ENCODE results near the gene ZNF32.
"Not testable (repeated sequence)": the region's sequence is repeated elsewhere in the genome, so short reads cannot be mapped to it uniquely, and the experiment has no call there.

DNA sequence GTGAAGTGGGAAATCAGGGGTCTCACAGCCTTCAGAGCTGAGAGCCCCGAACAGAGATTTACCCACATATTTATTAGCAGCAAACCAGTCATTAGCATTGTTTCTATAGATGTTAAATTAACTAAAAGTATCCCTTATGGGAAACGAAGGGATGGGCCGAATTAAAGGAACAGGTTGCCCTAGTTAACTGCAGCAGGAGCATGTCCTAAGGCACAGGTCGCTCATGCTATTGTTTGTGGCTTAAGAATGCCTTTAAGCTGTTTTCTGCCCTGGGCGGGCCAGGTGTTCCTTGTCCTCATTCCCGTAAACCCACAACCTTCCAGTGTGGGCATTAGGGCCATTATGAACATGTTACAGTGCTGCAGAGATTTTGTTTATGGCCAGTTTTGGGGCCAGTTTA is 47.1 kb downstream of the ZNF32 start:
- TF ChIP-seq, protein P1, sequence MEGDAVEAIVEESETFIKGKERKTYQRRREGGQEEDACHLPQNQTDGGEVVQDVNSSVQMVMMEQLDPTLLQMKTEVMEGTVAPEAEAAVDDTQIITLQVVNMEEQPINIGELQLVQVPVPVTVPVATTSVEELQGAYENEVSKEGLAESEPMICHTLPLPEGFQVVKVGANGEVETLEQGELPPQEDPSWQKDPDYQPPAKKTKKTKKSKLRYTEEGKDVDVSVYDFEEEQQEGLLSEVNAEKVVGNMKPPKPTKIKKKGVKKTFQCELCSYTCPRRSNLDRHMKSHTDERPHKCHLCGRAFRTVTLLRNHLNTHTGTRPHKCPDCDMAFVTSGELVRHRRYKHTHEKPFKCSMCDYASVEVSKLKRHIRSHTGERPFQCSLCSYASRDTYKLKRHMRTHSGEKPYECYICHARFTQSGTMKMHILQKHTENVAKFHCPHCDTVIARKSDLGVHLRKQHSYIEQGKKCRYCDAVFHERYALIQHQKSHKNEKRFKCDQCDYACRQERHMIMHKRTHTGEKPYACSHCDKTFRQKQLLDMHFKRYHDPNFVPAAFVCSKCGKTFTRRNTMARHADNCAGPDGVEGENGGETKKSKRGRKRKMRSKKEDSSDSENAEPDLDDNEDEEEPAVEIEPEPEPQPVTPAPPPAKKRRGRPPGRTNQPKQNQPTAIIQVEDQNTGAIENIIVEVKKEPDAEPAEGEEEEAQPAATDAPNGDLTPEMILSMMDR (IDR thresholded peaks at IDR 0.05; ENCODE audit: poor library complexity, severe bottlenecking), result not testable (repeated sequence)
- not testable (repeated sequence) for TF ChIP-seq EZH2 (IDR thresholded peaks at IDR 0.05; ENCODE audit: borderline replicate concordance, insufficient read depth, low read length, poor library complexity, severe bottlenecking); EP300 (conservative IDR thresholded peaks at IDR 0.05; ENCODE audit: poor library complexity, severe bottlenecking); TAF1 (IDR thresholded peaks at IDR 0.05; ENCODE audit: low read depth); POLR2AphosphoS5 (IDR thresholded peaks at IDR 0.05)

All from neural cell (in vitro differentiated cells).